ENCODE results near the gene GLB1L2.

DNA sequence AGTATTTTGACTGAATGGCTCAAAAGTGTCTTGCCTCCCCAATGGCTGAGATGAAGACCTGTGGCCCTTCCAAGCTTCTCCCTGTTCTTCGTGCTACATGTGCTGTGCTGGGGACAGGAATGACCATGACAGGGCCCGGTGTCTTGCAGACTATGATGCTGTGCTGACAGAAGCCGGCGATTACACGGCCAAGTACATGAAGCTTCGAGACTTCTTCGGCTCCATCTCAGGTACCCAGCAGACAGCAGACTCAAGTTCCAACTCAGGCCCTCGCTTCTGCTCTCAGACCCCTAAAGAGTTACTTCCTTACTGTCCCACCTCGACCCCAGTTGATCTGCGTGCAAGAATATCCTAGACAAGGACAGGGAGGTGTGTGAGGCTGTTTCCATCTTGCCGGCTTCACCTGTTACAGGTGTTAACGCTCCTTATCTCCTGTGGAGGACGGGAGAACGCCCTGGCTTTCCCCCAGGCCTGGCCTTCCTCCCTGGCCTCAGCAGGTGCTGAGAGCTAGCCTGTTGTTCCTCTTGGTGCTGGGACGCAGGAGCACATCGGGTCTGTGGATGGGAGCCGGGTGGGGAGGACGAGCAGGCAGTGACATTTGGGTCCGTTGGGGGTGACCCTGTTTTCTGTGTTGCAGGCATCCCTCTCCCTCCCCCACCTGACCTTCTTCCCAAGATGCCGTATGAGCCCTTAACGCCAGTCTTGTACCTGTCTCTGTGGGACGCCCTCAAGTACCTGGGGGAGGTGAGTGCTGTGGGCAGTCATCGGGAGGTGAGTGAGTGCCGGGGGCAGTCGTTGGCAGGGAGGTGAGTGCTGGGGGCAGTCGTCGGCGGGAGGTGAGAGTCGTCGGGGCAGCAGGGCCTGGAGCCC, 38.1 kb downstream of the GLB1L2 start:
- no peak for TF ChIP-seq POLR2A (IDR thresholded peaks at IDR 0.05; ENCODE audit: low read depth, low read length)
- TF ChIP-seq POLR2AphosphoS5 (IDR thresholded peaks at IDR 0.05; ENCODE audit: low read depth, low read length): no peak
- no peak for TF ChIP-seq SPI1 (IDR thresholded peaks at IDR 0.05; ENCODE audit: low read depth, low read length)
- no peak for TF ChIP-seq POU2F2 (IDR thresholded peaks at IDR 0.05; ENCODE audit: low read depth, low read length)
